GM06990 (cell line): ENCODE data around the gene CD300LF.

Experiments
- DNase-seq: peaks from one replicate; pipeline ENCODE4 v3.0.0-alpha.2; 2011; ENCODE audit not compliant: insufficient read length; ENCODE audit errors: extremely low read depth
- H3K27me3 ChIP-seq: replicated peaks from 2 replicates; pipeline ENCODE4 v1.6.0; 2011; ENCODE audit warnings: low read length; ENCODE audit not compliant: control insufficient read depth, insufficient read depth
- H3K36me3 ChIP-seq: 2 replicates; pipeline ENCODE4 v1.5.1; 2011; ENCODE audit warnings: low read length; ENCODE audit not compliant: control insufficient read depth, insufficient read depth
- H3K4me3 ChIP-seq: replicated peaks from 2 replicates; pipeline ENCODE4 v1.5.1; 2011; ENCODE audit warnings: low read depth, mild to moderate bottlenecking, control low read depth, low read length
- TF ChIP-seq, protein P1 (sequence below): IDR thresholded peaks from 2 replicates; pipeline ENCODE4 v1.5.1; 2011; ENCODE audit warnings: low read length, control low read depth, mild to moderate bottlenecking, inconsistent platforms; ENCODE audit not compliant: insufficient read depth, poor library complexity, severe bottlenecking

The CD300LF gene

DNA sequence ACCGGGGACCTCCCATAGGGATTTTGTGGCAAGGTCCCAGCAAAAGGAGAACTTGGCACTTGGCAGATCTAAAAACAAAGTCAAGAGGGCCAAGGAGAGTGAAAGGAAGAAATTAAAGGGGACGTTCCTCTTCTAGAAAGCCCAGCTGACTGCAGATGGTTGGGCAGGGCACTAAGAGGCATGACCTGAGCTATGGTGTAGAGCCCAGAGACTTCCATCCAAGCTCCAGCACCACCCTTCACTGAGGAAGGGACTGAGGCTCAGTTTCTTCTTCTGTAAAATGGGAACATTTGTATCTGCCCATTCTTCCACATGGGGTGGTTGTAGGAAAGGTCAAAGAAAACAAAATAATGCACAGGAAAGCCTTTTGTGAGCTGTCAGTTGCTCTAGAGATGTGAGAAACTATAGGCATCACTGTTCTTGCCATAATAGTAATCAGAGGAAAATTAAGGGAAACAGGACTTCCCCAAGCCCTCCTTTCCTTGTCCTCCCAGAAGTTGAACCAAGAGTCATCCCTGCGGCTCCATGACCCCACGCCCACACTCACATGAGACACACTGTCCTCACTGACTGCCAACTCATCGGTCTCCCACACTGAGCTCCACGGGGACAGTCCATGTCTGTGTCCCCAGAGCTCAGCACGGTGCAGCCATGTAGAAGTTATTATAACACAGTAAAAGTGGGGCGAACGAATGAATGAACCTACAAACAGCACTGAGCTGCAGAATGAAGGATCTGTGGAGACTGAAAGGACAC lies 10.4 kb downstream of the CD300LF start:
- Histone ChIP-seq H3K36me3 (no peaks in the 10 kb centered on the region), H3K27me3 (no peaks in the 10 kb centered on the region; the same call in 1 of the 2 replicates), H3K4me3 (no peak overlapping the region)
- TF ChIP-seq, protein P1, sequence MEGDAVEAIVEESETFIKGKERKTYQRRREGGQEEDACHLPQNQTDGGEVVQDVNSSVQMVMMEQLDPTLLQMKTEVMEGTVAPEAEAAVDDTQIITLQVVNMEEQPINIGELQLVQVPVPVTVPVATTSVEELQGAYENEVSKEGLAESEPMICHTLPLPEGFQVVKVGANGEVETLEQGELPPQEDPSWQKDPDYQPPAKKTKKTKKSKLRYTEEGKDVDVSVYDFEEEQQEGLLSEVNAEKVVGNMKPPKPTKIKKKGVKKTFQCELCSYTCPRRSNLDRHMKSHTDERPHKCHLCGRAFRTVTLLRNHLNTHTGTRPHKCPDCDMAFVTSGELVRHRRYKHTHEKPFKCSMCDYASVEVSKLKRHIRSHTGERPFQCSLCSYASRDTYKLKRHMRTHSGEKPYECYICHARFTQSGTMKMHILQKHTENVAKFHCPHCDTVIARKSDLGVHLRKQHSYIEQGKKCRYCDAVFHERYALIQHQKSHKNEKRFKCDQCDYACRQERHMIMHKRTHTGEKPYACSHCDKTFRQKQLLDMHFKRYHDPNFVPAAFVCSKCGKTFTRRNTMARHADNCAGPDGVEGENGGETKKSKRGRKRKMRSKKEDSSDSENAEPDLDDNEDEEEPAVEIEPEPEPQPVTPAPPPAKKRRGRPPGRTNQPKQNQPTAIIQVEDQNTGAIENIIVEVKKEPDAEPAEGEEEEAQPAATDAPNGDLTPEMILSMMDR, result no peak
- DNase-seq, result no peak

DNA sequence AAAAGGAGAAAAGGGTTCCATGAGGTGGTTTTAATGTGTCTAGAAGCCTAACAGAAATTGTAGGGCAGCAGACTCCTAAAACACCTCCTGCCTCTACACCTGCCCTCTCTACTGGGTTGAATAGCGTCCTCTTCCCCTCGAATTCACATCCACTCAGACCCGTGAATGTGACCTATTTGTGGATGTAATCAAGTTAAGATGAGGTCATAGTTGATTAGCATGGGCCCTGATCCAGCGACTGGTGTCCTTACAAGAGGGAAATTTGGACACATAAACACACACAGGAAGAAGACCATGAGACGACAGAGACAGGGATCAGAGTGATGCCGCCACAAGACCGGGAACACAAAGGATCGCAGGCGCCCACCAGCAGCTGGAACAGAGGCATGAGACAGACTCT lies 13.5 kb downstream of the CD300LF start:
- no peaks in the 10 kb centered on the region for H3K27me3 ChIP-seq
- no peaks in the 10 kb centered on the region for H3K36me3 ChIP-seq
- TF ChIP-seq, protein P1, result no peak
- no peak for DNase-seq
- no peak overlapping the region for H3K4me3 ChIP-seq

GRCh38 chr17:74698069-74698468 lies 14.7 kb downstream of the CD300LF start:
- no peaks in the 10 kb centered on the region for H3K27me3 ChIP-seq

DNA sequence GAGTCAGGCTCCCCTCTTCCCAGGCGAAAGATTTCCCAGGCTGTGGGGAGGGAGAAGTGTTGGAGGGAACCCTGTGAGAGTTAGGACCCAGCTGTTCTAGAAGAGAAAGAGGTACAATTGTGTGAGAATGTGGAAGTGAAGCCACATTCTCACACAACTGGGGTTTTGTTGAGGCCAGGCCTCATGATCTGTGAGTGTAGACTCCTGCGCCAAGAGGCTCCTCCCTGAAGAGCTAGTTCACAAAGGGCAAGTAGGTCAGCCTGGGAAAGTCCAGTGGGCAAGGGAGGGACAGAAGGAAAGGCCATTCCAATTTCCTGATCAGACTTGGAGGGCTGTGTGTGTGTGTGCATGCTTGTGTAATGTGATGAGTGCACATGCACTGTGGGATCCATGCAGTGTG lies 15.2 kb downstream of the CD300LF start:
- no peak for DNase-seq
- no peaks in the 10 kb centered on the region for H3K36me3 ChIP-seq
- TF ChIP-seq, protein P1, result no peak
- H3K27me3 ChIP-seq, result no peaks in the 10 kb centered on the region
- H3K4me3 ChIP-seq, result no peak overlapping the region

More at GRCh38 chr17:74698069-74698468, 14.7 kb downstream of the CD300LF start:
- no peaks in the 10 kb centered on the region for H3K36me3 ChIP-seq
- TF ChIP-seq, protein P1, result no peak
- H3K4me3 ChIP-seq, result no peak overlapping the region
- DNase-seq, result no peak

- no peaks in the 10 kb centered on the region for H3K36me3 ChIP-seq
- no peak overlapping the region for H3K4me3 ChIP-seq
- no peaks in the 10 kb centered on the region for H3K27me3 ChIP-seq
- TF ChIP-seq, protein P1, result no peak
- DNase-seq, result no peak
Observed at GRCh38 chr17:74695629-74696028, 17.1 kb downstream of the CD300LF start.
